Neural cell (in vitro differentiated cells): ENCODE data around the gene PAX3. TPM values are rescaled to one million over a fixed set of nuclear protein-coding genes. Genes with fewer than 3 reads are reported as not detected.
A peak's percentile ranks its signal among the peaks of the same experiment; 100 is the strongest.

Experiments used
- H2AFZ ChIP-seq: fragments of 200-600, 300-800 bp; sonication (generic), shearing (Covaris generic); 2 replicates; pipeline ENCODE4 v1.6.0; 2014; ENCODE audit warnings: low read depth, mild to moderate bottlenecking, antibody characterized with exemption, low read length, moderate library complexity
- H3F3A ChIP-seq: fragments of 200-600 bp; shearing (Covaris generic); 2 replicates; pipeline ENCODE4 v1.6.1; 2016; ENCODE audit warnings: mild to moderate bottlenecking, moderate library complexity, mixed read lengths, antibody characterized with exemption, low read length; ENCODE audit not compliant: insufficient read depth, poor library complexity, severe bottlenecking
- H3K27ac ChIP-seq: fragments of 200-600, 300-800 bp; sonication (generic), shearing (Covaris generic); 2 replicates; pipeline ENCODE4 v1.5.1; 2014; ENCODE audit warnings: mild to moderate bottlenecking, low read length, moderate library complexity
- H3K27me3 ChIP-seq: fragments of 300-800, 200-600 bp; sonication (generic), shearing (Covaris generic); 2 replicates; pipeline ENCODE4 v1.6.0; 2014; ENCODE audit warnings: mild to moderate bottlenecking, low read depth, low read length, moderate library complexity; ENCODE audit not compliant: insufficient read depth
- H3K36me3 ChIP-seq: fragments of 300-800, 200-600 bp; sonication (generic), shearing (Covaris generic); 2 replicates; pipeline ENCODE4 v1.5.1; 2014; ENCODE audit warnings: mild to moderate bottlenecking, antibody characterized with exemption, low read length, moderate library complexity; ENCODE audit not compliant: insufficient read depth
- H3K4me2 ChIP-seq: fragments of 300-800, 200-600 bp; sonication (generic), shearing (Covaris generic); 2 replicates; pipeline ENCODE4 v1.6.0; 2014; ENCODE audit warnings: mild to moderate bottlenecking, low read length
- H3K4me3 ChIP-seq: fragments of 300-800, 200-600 bp; sonication (generic), shearing (Covaris generic); 2 replicates; pipeline ENCODE4 v1.5.1; 2014; ENCODE audit warnings: mild to moderate bottlenecking, low read length, moderate library complexity
- H3K79me2 ChIP-seq: fragments of 200-600 bp; shearing (Covaris generic); replicated peaks from 2 replicates; pipeline ENCODE4 v1.6.0; 2014; ENCODE audit warnings: mild to moderate bottlenecking, low read length, moderate library complexity; ENCODE audit not compliant: insufficient read depth
- H3K9ac ChIP-seq: fragments of 300-800, 200-600 bp; sonication (generic), shearing (Covaris generic); 2 replicates; pipeline ENCODE4 v1.6.1; 2016; ENCODE audit warnings: mild to moderate bottlenecking, low read length, mixed read lengths
- H3K9me2 ChIP-seq: fragments of 200-600 bp; shearing (Covaris generic); 2 replicates; pipeline ENCODE4 v1.6.1; 2016; ENCODE audit warnings: mild to moderate bottlenecking, low read length, mixed read lengths; ENCODE audit not compliant: insufficient read depth
- H3K9me3 ChIP-seq: fragments of 200-600, 300-800 bp; sonication (generic), shearing (Covaris generic); 2 replicates; pipeline ENCODE4 v1.6.1; 2016; ENCODE audit warnings: mild to moderate bottlenecking, mixed run types, low read length, moderate library complexity, mixed read lengths
- H4K20me1 ChIP-seq: fragments of 200-600 bp; shearing (Covaris generic); 2 replicates; pipeline ENCODE4 v1.6.1; 2016; ENCODE audit warnings: mild to moderate bottlenecking, mixed run types; ENCODE audit not compliant: insufficient read depth
- EP300 ChIP-seq: fragments of 450-650 bp; conservative IDR thresholded peaks from 2 replicates; pipeline ENCODE4 v1.6.1; 2014; ENCODE audit warnings: antibody characterized with exemption, mild to moderate bottlenecking, moderate library complexity; ENCODE audit not compliant: poor library complexity, severe bottlenecking
- EZH2 ChIP-seq: fragments of 200-600, 300-800 bp; shearing (Covaris generic), sonication (generic); IDR thresholded peaks from 2 replicates; pipeline ENCODE4 v1.6.1; 2014; ENCODE audit warnings: antibody characterized with exemption, low read length, borderline replicate concordance, mild to moderate bottlenecking; ENCODE audit not compliant: insufficient read depth, poor library complexity, severe bottlenecking
- MXI1 ChIP-seq: fragments of 450-650 bp; conservative IDR thresholded peaks from 2 replicates; pipeline ENCODE4 v1.6.1; 2014; ENCODE audit warnings: antibody characterized with exemption, mild to moderate bottlenecking; ENCODE audit not compliant: poor library complexity, severe bottlenecking
- POLR2AphosphoS5 ChIP-seq: IDR thresholded peaks from 2 replicates; pipeline ENCODE4 v1.6.1; 2012
- RAD21 ChIP-seq: fragments of 450-650 bp; conservative IDR thresholded peaks from 2 replicates; pipeline ENCODE4 v1.6.1; 2014; ENCODE audit warnings: antibody characterized with exemption, mild to moderate bottlenecking, moderate library complexity
- SMC3 ChIP-seq: fragments of 450-650 bp; conservative IDR thresholded peaks from 2 replicates; pipeline ENCODE4 v1.6.1; 2014; ENCODE audit warnings: antibody characterized with exemption, mild to moderate bottlenecking, moderate library complexity; ENCODE audit not compliant: poor library complexity
- TAF1 ChIP-seq: IDR thresholded peaks from 2 replicates; pipeline ENCODE4 v1.6.1; 2012; ENCODE audit warnings: low read depth
- polyA minus RNA-seq: library from RNA; depleted of rRNA, polyadenylated mRNA; stranded (reverse); fragments of >200 nt; gene quantifications from 2 replicates; pipeline ENCODE4 v1.2.3, GENCODE V29; 2014
- polyA plus RNA-seq: library from polyadenylated mRNA; depleted of rRNA; stranded (reverse); fragments of >200 nt; gene quantifications from 2 replicates; pipeline ENCODE4 v1.2.3, GENCODE V29; 2014
- TF ChIP-seq, protein P1 (sequence below): fragments of 450-650 bp; IDR thresholded peaks from 2 replicates; pipeline ENCODE4 v1.5.1; 2014; ENCODE audit warnings: antibody characterized with exemption, mild to moderate bottlenecking, moderate library complexity; ENCODE audit not compliant: poor library complexity, severe bottlenecking
- TF ChIP-seq, protein P2 (sequence below): IDR thresholded peaks from 2 replicates; pipeline ENCODE4 v1.6.1; 2012; ENCODE audit warnings: borderline replicate concordance

PAX3 gene
- polyA plus RNA-seq (0.52 TPM in 1 of 2 replicates, not detected in the other), polyA minus RNA-seq (not detected in 2 replicates)

DNA sequence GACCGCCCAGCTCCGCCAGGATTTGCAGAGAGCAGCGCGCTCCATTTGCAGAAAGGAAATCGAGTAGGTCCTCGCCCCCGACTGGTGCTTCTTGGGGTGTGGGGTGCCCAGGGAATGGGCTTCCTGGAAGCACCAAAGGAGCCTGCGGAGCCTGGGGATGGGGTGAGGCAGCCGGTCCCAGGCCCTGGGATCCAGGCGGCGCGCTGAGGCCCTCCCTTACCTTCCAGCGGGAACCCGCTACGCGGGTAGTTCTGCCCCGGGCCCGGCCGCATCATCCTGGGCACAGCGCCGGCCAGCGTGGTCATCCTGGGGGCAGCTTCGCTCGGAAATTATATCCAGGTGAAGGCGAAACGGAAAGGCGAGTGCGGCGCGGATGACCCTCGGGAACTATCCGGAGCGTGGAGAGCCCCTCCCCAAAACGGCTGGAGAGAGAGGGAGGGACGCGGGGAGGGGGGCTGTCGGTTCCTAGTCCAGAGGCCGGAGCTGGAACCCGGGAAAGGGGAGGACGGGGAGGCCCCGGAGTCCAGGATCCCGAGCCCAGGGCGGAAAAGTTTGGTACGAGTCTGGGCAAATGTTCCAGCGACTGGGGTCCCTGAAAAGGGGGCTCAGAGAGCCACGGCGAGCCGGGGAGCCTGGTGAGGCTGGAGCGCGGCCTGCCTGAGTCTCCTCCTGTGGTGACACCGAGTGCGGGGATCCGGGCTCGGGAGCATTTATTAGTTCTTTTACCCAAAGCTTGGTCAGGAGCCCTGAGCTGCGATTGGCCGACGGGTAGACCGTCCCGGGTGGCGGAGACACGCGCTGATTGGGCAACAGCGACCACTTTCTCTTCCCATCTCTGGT, at the start of gene PAX3:
PAX3 (minus strand) TSS at position 688 of the 840 bp plus-strand sequence; CDS start at position 305, 383 bp downstream.
- H3K9ac ChIP-seq: no peak within 1 kb of the TSS
- TF ChIP-seq POLR2AphosphoS5: no peak
- no peak for TF ChIP-seq TAF1
- no peak for TF ChIP-seq RAD21
- TF ChIP-seq EZH2: peak; percentile 64
- H3K4me3 ChIP-seq: no peak within 1 kb of the TSS
- no peak within 1 kb of the TSS for H3K27ac ChIP-seq
- H3K4me2 ChIP-seq: no peak within 1 kb of the TSS
- H3K9me2 ChIP-seq: no peaks in the 10 kb centered on the region
- H4K20me1 ChIP-seq: no peaks in the 10 kb centered on the region
- H3K36me3 ChIP-seq: no peaks in the 10 kb centered on the region
- H2AFZ ChIP-seq: no peak within 1 kb of the TSS
- H3F3A ChIP-seq: no peaks in the 10 kb centered on the region
- H3K27me3 ChIP-seq: peaks cover 100% of the 10 kb centered on the region
- H3K79me2 ChIP-seq: no peaks in the 10 kb centered on the region
- H3K9me3 ChIP-seq: no peaks in the 10 kb centered on the region

DNA sequence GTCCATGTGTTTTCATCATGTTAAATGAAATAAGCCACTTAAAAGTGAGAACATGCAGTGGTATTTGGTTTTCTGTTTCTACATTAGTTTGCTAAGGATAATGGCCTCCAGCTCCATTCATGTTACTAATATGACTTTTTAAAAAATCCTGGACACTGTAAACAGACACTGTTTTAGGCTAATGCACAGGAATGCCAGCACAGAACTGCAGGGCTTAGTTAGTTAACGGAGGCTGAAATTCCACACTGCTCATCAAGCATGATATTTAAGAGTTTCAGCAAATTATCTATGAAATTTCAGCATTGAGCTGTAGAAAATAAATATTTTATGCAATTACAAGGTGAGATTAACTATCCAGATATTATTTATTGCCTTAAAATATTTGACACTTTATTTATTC, 42.5 kb upstream of the PAX3 start:
- Histone ChIP-seq H3K79me2 (no peaks in the 10 kb centered on the region), H3K4me2 (no peak overlapping the region), H3K36me3 (no peaks in the 10 kb centered on the region), H3K9ac (no peak overlapping the region), H2AFZ (no peak overlapping the region), H3K9me3 (no peaks in the 10 kb centered on the region), H3K27ac (no peak overlapping the region), H4K20me1 (no peaks in the 10 kb centered on the region), H3K4me3 (no peak overlapping the region), H3K9me2 (no peaks in the 10 kb centered on the region), H3K27me3 (no peaks in the 10 kb centered on the region), H3F3A (no peaks in the 10 kb centered on the region)
- TF ChIP-seq TAF1: no peak
- TF ChIP-seq EP300: no peak
- no peak for TF ChIP-seq MXI1
- no peak for TF ChIP-seq EZH2
- TF ChIP-seq, protein P1, sequence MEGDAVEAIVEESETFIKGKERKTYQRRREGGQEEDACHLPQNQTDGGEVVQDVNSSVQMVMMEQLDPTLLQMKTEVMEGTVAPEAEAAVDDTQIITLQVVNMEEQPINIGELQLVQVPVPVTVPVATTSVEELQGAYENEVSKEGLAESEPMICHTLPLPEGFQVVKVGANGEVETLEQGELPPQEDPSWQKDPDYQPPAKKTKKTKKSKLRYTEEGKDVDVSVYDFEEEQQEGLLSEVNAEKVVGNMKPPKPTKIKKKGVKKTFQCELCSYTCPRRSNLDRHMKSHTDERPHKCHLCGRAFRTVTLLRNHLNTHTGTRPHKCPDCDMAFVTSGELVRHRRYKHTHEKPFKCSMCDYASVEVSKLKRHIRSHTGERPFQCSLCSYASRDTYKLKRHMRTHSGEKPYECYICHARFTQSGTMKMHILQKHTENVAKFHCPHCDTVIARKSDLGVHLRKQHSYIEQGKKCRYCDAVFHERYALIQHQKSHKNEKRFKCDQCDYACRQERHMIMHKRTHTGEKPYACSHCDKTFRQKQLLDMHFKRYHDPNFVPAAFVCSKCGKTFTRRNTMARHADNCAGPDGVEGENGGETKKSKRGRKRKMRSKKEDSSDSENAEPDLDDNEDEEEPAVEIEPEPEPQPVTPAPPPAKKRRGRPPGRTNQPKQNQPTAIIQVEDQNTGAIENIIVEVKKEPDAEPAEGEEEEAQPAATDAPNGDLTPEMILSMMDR: no peak
- TF ChIP-seq, protein P2, sequence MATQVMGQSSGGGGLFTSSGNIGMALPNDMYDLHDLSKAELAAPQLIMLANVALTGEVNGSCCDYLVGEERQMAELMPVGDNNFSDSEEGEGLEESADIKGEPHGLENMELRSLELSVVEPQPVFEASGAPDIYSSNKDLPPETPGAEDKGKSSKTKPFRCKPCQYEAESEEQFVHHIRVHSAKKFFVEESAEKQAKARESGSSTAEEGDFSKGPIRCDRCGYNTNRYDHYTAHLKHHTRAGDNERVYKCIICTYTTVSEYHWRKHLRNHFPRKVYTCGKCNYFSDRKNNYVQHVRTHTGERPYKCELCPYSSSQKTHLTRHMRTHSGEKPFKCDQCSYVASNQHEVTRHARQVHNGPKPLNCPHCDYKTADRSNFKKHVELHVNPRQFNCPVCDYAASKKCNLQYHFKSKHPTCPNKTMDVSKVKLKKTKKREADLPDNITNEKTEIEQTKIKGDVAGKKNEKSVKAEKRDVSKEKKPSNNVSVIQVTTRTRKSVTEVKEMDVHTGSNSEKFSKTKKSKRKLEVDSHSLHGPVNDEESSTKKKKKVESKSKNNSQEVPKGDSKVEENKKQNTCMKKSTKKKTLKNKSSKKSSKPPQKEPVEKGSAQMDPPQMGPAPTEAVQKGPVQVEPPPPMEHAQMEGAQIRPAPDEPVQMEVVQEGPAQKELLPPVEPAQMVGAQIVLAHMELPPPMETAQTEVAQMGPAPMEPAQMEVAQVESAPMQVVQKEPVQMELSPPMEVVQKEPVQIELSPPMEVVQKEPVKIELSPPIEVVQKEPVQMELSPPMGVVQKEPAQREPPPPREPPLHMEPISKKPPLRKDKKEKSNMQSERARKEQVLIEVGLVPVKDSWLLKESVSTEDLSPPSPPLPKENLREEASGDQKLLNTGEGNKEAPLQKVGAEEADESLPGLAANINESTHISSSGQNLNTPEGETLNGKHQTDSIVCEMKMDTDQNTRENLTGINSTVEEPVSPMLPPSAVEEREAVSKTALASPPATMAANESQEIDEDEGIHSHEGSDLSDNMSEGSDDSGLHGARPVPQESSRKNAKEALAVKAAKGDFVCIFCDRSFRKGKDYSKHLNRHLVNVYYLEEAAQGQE: no peak
- TF ChIP-seq RAD21: no peak
- no peak for TF ChIP-seq SMC3
- no peak for TF ChIP-seq POLR2AphosphoS5
